KOPT-K1 (cell line): ENCODE measurements around the gene RNF144A.
"Not testable (repeated sequence)": the region's sequence is repeated elsewhere in the genome, so short reads cannot be mapped to it uniquely, and the experiment has no call there.

Source experiments
- H3K27ac ChIP-seq: fragments of 200-600 bp; sonication (generic); 2 replicates; pipeline ENCODE4 v1.5.1; 2016; ENCODE audit warnings: antibody characterized with exemption, mild to moderate bottlenecking, low read depth, low read length; ENCODE audit not compliant: poor library complexity, severe bottlenecking
- H3K36me3 ChIP-seq: fragments of 200-600 bp; sonication (generic); 2 replicates; pipeline ENCODE4 v1.5.1; 2017; ENCODE audit warnings: antibody characterized with exemption, mild to moderate bottlenecking, low read length, moderate library complexity; ENCODE audit not compliant: insufficient read depth
- H3K9me3 ChIP-seq: fragments of 200-600 bp; sonication (generic); 2 replicates; pipeline ENCODE4 v1.5.1; 2017; ENCODE audit warnings: antibody characterized with exemption, low read length, mild to moderate bottlenecking; ENCODE audit not compliant: insufficient read depth, poor library complexity, severe bottlenecking

Gene RNF144A

GRCh38 chr2:6888724-6889123 lies 28.5 kb upstream of the RNF144A start:
- Histone ChIP-seq H3K9me3 (no peaks in the 10 kb centered on the region), H3K36me3 (peaks cover 42% of the 10 kb centered on the region), H3K27ac (peak overlapping the region; percentile 64)

GRCh38 chr2:6893876-6894482 lies 23.2 kb upstream of the RNF144A start:
- no peaks in the 10 kb centered on the region for H3K9me3 ChIP-seq
- no peak overlapping the region for H3K27ac ChIP-seq
- peaks cover 47% of the 10 kb centered on the region for H3K36me3 ChIP-seq

GRCh38 chr2:6896930-6897759 lies 20.1 kb upstream of the RNF144A start:
- H3K27ac ChIP-seq, result no peak overlapping the region
- peaks cover 5% of the 10 kb centered on the region for H3K9me3 ChIP-seq
- H3K36me3 ChIP-seq, result peaks cover 35% of the 10 kb centered on the region

- H3K9me3 ChIP-seq, result peaks cover 14% of the 10 kb centered on the region
- not testable (repeated sequence) for H3K27ac ChIP-seq, H3K36me3 ChIP-seq
Measured at GRCh38 chr2:6902581-6902980, 14.6 kb upstream of the RNF144A start.

GRCh38 chr2:6905668-6906067 lies 11.5 kb upstream of the RNF144A start:
- Histone ChIP-seq H3K27ac (no peak overlapping the region), H3K36me3 (no peaks in the 10 kb centered on the region), H3K9me3 (peaks cover 14% of the 10 kb centered on the region)

- Histone ChIP-seq H3K36me3 (no peaks in the 10 kb centered on the region), H3K27ac (no peak overlapping the region), H3K9me3 (peaks cover 14% of the 10 kb centered on the region)
Measured at GRCh38 chr2:6906165-6906741, 11.0 kb upstream of the RNF144A start.

GRCh38 chr2:6908291-6908690 lies 8.9 kb upstream of the RNF144A start:
- Histone ChIP-seq H3K36me3 (no peaks in the 10 kb centered on the region), H3K27ac (peak overlapping the region; percentile 82), H3K9me3 (no peaks in the 10 kb centered on the region)

GRCh38 chr2:6909431-6910385 lies 7.5 kb upstream of the RNF144A start:
- Histone ChIP-seq H3K9me3 (no peaks in the 10 kb centered on the region), H3K36me3 (no peaks in the 10 kb centered on the region), H3K27ac (peak overlapping the region; percentile 82)

GRCh38 chr2:6911721-6912120 lies 5.5 kb upstream of the RNF144A start:
- Histone ChIP-seq H3K36me3 (no peaks in the 10 kb centered on the region), H3K9me3 (no peaks in the 10 kb centered on the region), H3K27ac (peak overlapping the region; percentile 82)

- Histone ChIP-seq H3K27ac (peak overlapping the region; percentile 29), H3K9me3 (no peaks in the 10 kb centered on the region), H3K36me3 (no peaks in the 10 kb centered on the region)
Measured at GRCh38 chr2:6913415-6914157, 3.6 kb upstream of the RNF144A start.

GRCh38 chr2:6914828-6915227 lies 2.4 kb upstream of the RNF144A start:
- Histone ChIP-seq H3K9me3 (no peaks in the 10 kb centered on the region), H3K27ac (peak overlapping the region; percentile 40), H3K36me3 (no peaks in the 10 kb centered on the region; the same call in 1 of the 2 replicates)

GRCh38 chr2:6915399-6915798 lies 1.8 kb upstream of the RNF144A start:
- Histone ChIP-seq H3K36me3 (no peaks in the 10 kb centered on the region; the same call in 1 of the 2 replicates), H3K27ac (peak overlapping the region; percentile 40), H3K9me3 (no peaks in the 10 kb centered on the region)

GRCh38 chr2:6916224-6916623 lies 988 bp upstream of the RNF144A start:
- Histone ChIP-seq H3K27ac (peak overlapping the region; percentile 76), H3K9me3 (no peaks in the 10 kb centered on the region), H3K36me3 (peaks cover 2% of the 10 kb centered on the region)

- Histone ChIP-seq H3K36me3 (peaks cover 7% of the 10 kb centered on the region), H3K27ac (peak overlapping the region; percentile 76), H3K9me3 (no peaks in the 10 kb centered on the region)
Measured at GRCh38 chr2:6916736-6917070, 509 bp upstream of the RNF144A start.
